ENCODE results near the gene ST14. TPM values are rescaled to one million over a fixed set of nuclear protein-coding genes. Genes with fewer than 3 reads are reported as not detected.

Gene ST14
- total and polyA plus RNA-seq, 10 of the 15 experiments (the other 5 are each of a cell fraction or from before 2014, with no cell fraction given): 0.02 to 3.9 (median 0.73) TPM; not detected in 2

- TF ChIP-seq RUNX3 (IDR thresholded peaks at IDR 0.05; ENCODE audit: low read length): peak; percentile 59
- TF ChIP-seq PAX8 (IDR thresholded peaks at IDR 0.05): no peak
- no peak for TF ChIP-seq ATF3 (IDR thresholded peaks at IDR 0.05; ENCODE audit: borderline replicate concordance, extremely low read depth, low read depth, low read length)
- no peak for TF ChIP-seq EGR1 (IDR thresholded peaks at IDR 0.05; ENCODE audit: borderline replicate concordance in 1 of 2, low read depth in 2 of 2, low read length in 2 of 2)
- no peak for TF ChIP-seq IRF4 (IDR thresholded peaks at IDR 0.05; ENCODE audit: low read depth, low read length)
- TF ChIP-seq JUNB (IDR thresholded peaks at IDR 0.05): peak; percentile 47; the same call in 1 of the 2 replicates
- TF ChIP-seq RAD51 (IDR thresholded peaks at IDR 0.05): no peak
- TF ChIP-seq MYB (IDR thresholded peaks at IDR 0.05; ENCODE audit: borderline replicate concordance, low read depth, low read length): no peak
- TF ChIP-seq CHD1 (IDR thresholded peaks at IDR 0.05; ENCODE audit: low read depth, low read length): no peak
- TF ChIP-seq, protein P1, sequence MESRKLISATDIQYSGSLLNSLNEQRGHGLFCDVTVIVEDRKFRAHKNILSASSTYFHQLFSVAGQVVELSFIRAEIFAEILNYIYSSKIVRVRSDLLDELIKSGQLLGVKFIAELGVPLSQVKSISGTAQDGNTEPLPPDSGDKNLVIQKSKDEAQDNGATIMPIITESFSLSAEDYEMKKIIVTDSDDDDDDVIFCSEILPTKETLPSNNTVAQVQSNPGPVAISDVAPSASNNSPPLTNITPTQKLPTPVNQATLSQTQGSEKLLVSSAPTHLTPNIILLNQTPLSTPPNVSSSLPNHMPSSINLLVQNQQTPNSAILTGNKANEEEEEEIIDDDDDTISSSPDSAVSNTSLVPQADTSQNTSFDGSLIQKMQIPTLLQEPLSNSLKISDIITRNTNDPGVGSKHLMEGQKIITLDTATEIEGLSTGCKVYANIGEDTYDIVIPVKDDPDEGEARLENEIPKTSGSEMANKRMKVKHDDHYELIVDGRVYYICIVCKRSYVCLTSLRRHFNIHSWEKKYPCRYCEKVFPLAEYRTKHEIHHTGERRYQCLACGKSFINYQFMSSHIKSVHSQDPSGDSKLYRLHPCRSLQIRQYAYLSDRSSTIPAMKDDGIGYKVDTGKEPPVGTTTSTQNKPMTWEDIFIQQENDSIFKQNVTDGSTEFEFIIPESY (IDR thresholded peaks at IDR 0.05): no peak
- TF ChIP-seq EP300 (IDR thresholded peaks at IDR 0.05; ENCODE audit: borderline replicate concordance in 1 of 2, control insufficient read depth in 1 of 2, low read depth in 2 of 2, low read length in 2 of 2): no peak
- no peak for TF ChIP-seq LARP7 (IDR thresholded peaks at IDR 0.05)
- TF ChIP-seq, protein P2, sequence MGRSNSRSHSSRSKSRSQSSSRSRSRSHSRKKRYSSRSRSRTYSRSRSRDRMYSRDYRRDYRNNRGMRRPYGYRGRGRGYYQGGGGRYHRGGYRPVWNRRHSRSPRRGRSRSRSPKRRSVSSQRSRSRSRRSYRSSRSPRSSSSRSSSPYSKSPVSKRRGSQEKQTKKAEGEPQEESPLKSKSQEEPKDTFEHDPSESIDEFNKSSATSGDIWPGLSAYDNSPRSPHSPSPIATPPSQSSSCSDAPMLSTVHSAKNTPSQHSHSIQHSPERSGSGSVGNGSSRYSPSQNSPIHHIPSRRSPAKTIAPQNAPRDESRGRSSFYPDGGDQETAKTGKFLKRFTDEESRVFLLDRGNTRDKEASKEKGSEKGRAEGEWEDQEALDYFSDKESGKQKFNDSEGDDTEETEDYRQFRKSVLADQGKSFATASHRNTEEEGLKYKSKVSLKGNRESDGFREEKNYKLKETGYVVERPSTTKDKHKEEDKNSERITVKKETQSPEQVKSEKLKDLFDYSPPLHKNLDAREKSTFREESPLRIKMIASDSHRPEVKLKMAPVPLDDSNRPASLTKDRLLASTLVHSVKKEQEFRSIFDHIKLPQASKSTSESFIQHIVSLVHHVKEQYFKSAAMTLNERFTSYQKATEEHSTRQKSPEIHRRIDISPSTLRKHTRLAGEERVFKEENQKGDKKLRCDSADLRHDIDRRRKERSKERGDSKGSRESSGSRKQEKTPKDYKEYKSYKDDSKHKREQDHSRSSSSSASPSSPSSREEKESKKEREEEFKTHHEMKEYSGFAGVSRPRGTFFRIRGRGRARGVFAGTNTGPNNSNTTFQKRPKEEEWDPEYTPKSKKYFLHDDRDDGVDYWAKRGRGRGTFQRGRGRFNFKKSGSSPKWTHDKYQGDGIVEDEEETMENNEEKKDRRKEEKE (IDR thresholded peaks at IDR 0.05): no peak
- TF ChIP-seq WRNIP1 (IDR thresholded peaks at IDR 0.05; ENCODE audit: borderline replicate concordance, low read depth, low read length): no peak
- TF ChIP-seq SREBF1 (IDR thresholded peaks at IDR 0.05; ENCODE audit: low read length): no peak
- peak in 1 of 2 experiments; percentile 28; a peak in 1 of 4 replicates for TF ChIP-seq ETV6 (conservative IDR thresholded peaks at IDR 0.05 in 1 of 2, IDR thresholded peaks at IDR 0.05 in 1 of 2; ENCODE audit: borderline replicate concordance in 1 of 2, low read depth in 1 of 2)
- TF ChIP-seq BACH1 (IDR thresholded peaks at IDR 0.05; ENCODE audit: borderline replicate concordance): no peak
- TF ChIP-seq RAD21 (IDR thresholded peaks at IDR 0.05; ENCODE audit: insufficient read depth, low read depth, low read length): no peak
- TF ChIP-seq ATF7 (IDR thresholded peaks at IDR 0.05; ENCODE audit: low read depth): peak; percentile 88
- TF ChIP-seq SPI1 (IDR thresholded peaks at IDR 0.05; ENCODE audit: borderline replicate concordance, insufficient read depth, low read depth, low read length): no peak
- no peak for TF ChIP-seq NFYB (IDR thresholded peaks at IDR 0.05; ENCODE audit: insufficient read depth, low read depth, low read length)
- TF ChIP-seq MEF2B (IDR thresholded peaks at IDR 0.05; ENCODE audit: partially characterized antibody, poor library complexity, severe bottlenecking): no peak
- no peak for TF ChIP-seq KLF5 (IDR thresholded peaks at IDR 0.05; ENCODE audit: partially characterized antibody)
- no peak for TF ChIP-seq DPF2 (IDR thresholded peaks at IDR 0.05)
- TF ChIP-seq MAX (IDR thresholded peaks at IDR 0.05; ENCODE audit: low read depth, low read length): no peak
- no peak for TF ChIP-seq ESRRA (IDR thresholded peaks at IDR 0.05; ENCODE audit: low read length)
- no peak for TF ChIP-seq HDGF (IDR thresholded peaks at IDR 0.05)
These were observed 41.4 kb upstream of the ST14 start (continued) for GRCh38 chr11:130118165-130118564.

Measured in GM12878 (cell line).